ENCODE data around the gene ELF1.

ELF1 gene

GRCh38 chr13:40995997-40996396 is 23.1 kb downstream of the ELF1 start:
- Histone ChIP-seq H3K4me1 (ENCODE audit: low read length) (peaks cover 32% of the 10 kb centered on the region), H3K9ac (ENCODE audit: low read length) (no peak overlapping the region), H3K9me2 (replicated peaks; ENCODE audit: insufficient read depth, low read length) (no peaks in the 10 kb centered on the region), H3K79me2 (ENCODE audit: low read length) (peaks cover 98% of the 10 kb centered on the region), H3K4me2 (ENCODE audit: low read depth, low read length) (peak overlapping the region; percentile 86; the same call in 1 of the 2 replicates), H2AFZ (ENCODE audit: low read length) (no peak overlapping the region), H3K4me3 (ENCODE audit: low read length) (no peak overlapping the region), H3K9me3 (replicated peaks; ENCODE audit: insufficient read depth, low read length) (no peaks in the 10 kb centered on the region), H3K27me3 (replicated peaks; ENCODE audit: insufficient read depth, low read length) (no peaks in the 10 kb centered on the region), H3K36me3 (replicated peaks; ENCODE audit: insufficient read depth, low read length) (no peaks in the 10 kb centered on the region), H3K27ac (ENCODE audit: low read length) (peak overlapping the region; percentile 62; the same call in 1 of the 2 replicates), H3F3A (ENCODE audit: insufficient read depth, low read length) (peaks cover 32% of the 10 kb centered on the region), H4K20me1 (ENCODE audit: insufficient read depth, low read length) (no peaks in the 10 kb centered on the region)
- TF ChIP-seq EZH2phosphoT487 (IDR thresholded peaks at IDR 0.05; ENCODE audit: low read length) (no peak), EZH2 (optimal IDR thresholded peaks at IDR 0.05; ENCODE audit: low read depth, low read length) (no peak), CTCF (IDR thresholded peaks at IDR 0.05; ENCODE audit: low read length) (no peak)
- no peak for DNase-seq

GRCh38 chr13:40994581-40995230 is 24.4 kb downstream of the ELF1 start:
- H4K20me1 ChIP-seq (ENCODE audit: insufficient read depth, low read length): no peaks in the 10 kb centered on the region
- peak; percentile 50 for DNase-seq
- no peaks in the 10 kb centered on the region for H3K36me3 ChIP-seq (replicated peaks; ENCODE audit: insufficient read depth, low read length)
- no peaks in the 10 kb centered on the region for H3K9me2 ChIP-seq (replicated peaks; ENCODE audit: insufficient read depth, low read length)
- no peak overlapping the region for H2AFZ ChIP-seq (ENCODE audit: low read length)
- peak overlapping the region; percentile 86 for H3K4me2 ChIP-seq (ENCODE audit: low read depth, low read length)
- H3K4me1 ChIP-seq (ENCODE audit: low read length): peaks cover 31% of the 10 kb centered on the region
- 0 out of 2 replicates have a peak overlapping the region, but pooled peaks have one; percentile 39 for H3K4me3 ChIP-seq (ENCODE audit: low read length)
- H3K27ac ChIP-seq (ENCODE audit: low read length): peak overlapping the region; percentile 62; the same call in 1 of the 2 replicates
- H3K9ac ChIP-seq (ENCODE audit: low read length): peak overlapping the region; percentile 3; the same call in 1 of the 2 replicates
- H3K9me3 ChIP-seq (replicated peaks; ENCODE audit: insufficient read depth, low read length): no peaks in the 10 kb centered on the region
- H3K27me3 ChIP-seq (replicated peaks; ENCODE audit: insufficient read depth, low read length): no peaks in the 10 kb centered on the region
- H3K79me2 ChIP-seq (ENCODE audit: low read length): peaks cover 98% of the 10 kb centered on the region
- H3F3A ChIP-seq (ENCODE audit: insufficient read depth, low read length): peaks cover 32% of the 10 kb centered on the region
- TF ChIP-seq EZH2 (optimal IDR thresholded peaks at IDR 0.05; ENCODE audit: low read depth, low read length): no peak
- TF ChIP-seq EZH2phosphoT487 (IDR thresholded peaks at IDR 0.05; ENCODE audit: low read length): no peak
- TF ChIP-seq CTCF (IDR thresholded peaks at IDR 0.05; ENCODE audit: low read length): no peak

GRCh38 chr13:40993987-40994386 is 25.1 kb downstream of the ELF1 start:
- H3K27me3 ChIP-seq (replicated peaks; ENCODE audit: insufficient read depth, low read length): no peaks in the 10 kb centered on the region
- H3F3A ChIP-seq (ENCODE audit: insufficient read depth, low read length): peaks cover 32% of the 10 kb centered on the region
- H3K4me2 ChIP-seq (ENCODE audit: low read depth, low read length): peak overlapping the region; percentile 86; the same call in 1 of the 2 replicates
- H2AFZ ChIP-seq (ENCODE audit: low read length): no peak overlapping the region
- no peaks in the 10 kb centered on the region for H3K36me3 ChIP-seq (replicated peaks; ENCODE audit: insufficient read depth, low read length)
- no peak for TF ChIP-seq CTCF (IDR thresholded peaks at IDR 0.05; ENCODE audit: low read length)
- no peak for TF ChIP-seq EZH2 (optimal IDR thresholded peaks at IDR 0.05; ENCODE audit: low read depth, low read length)
- TF ChIP-seq EZH2phosphoT487 (IDR thresholded peaks at IDR 0.05; ENCODE audit: low read length): no peak
- no peak for DNase-seq
- H3K4me1 ChIP-seq (ENCODE audit: low read length): peaks cover 29% of the 10 kb centered on the region
- peaks cover 98% of the 10 kb centered on the region for H3K79me2 ChIP-seq (ENCODE audit: low read length)
- H3K4me3 ChIP-seq (ENCODE audit: low read length): no peak overlapping the region
- H3K9me2 ChIP-seq (replicated peaks; ENCODE audit: insufficient read depth, low read length): no peaks in the 10 kb centered on the region
- no peaks in the 10 kb centered on the region for H3K9me3 ChIP-seq (replicated peaks; ENCODE audit: insufficient read depth, low read length)
- no peak overlapping the region for H3K9ac ChIP-seq (ENCODE audit: low read length)
- no peaks in the 10 kb centered on the region for H4K20me1 ChIP-seq (ENCODE audit: insufficient read depth, low read length)
- H3K27ac ChIP-seq (ENCODE audit: low read length): peak overlapping the region; percentile 62; the same call in 1 of the 2 replicates

Measured in MM.1S (cell line).